Gastroesophageal sphincter (tissue), 3 donors: Measurements from ENCODE around the gene TRIM16.
"Not testable (repeated sequence)": the region's sequence is repeated elsewhere in the genome, so short reads cannot be mapped to it uniquely, and the experiment has no call there.

Experiments used
- POLR2A ChIP-seq, 2 donors: fragments of 450-650 bp; IDR thresholded peaks; one replicate each; pipeline ENCODE4 v1.6.1; 2017; ENCODE audit warnings: antibody characterized with exemption in 2 of 2, mild to moderate bottlenecking in 2 of 2, moderate library complexity in 1 of 2
- TF ChIP-seq, protein P1 (sequence below), 4 experiments: fragments of 200-600 bp in 2 of 4; fragments of 450-650 bp in 2 of 4; sonication (generic) in 1 of 4; IDR thresholded peaks; one replicate each; pipeline ENCODE4 v1.5.1; 2017 to 2019; ENCODE audit warnings: antibody characterized with exemption in 4 of 4, mild to moderate bottlenecking in 2 of 4, moderate library complexity in 2 of 4

- not testable (repeated sequence) for TF ChIP-seq POLR2A (IDR thresholded peaks at IDR 0.05)
- TF ChIP-seq, protein P1, sequence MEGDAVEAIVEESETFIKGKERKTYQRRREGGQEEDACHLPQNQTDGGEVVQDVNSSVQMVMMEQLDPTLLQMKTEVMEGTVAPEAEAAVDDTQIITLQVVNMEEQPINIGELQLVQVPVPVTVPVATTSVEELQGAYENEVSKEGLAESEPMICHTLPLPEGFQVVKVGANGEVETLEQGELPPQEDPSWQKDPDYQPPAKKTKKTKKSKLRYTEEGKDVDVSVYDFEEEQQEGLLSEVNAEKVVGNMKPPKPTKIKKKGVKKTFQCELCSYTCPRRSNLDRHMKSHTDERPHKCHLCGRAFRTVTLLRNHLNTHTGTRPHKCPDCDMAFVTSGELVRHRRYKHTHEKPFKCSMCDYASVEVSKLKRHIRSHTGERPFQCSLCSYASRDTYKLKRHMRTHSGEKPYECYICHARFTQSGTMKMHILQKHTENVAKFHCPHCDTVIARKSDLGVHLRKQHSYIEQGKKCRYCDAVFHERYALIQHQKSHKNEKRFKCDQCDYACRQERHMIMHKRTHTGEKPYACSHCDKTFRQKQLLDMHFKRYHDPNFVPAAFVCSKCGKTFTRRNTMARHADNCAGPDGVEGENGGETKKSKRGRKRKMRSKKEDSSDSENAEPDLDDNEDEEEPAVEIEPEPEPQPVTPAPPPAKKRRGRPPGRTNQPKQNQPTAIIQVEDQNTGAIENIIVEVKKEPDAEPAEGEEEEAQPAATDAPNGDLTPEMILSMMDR (IDR thresholded peaks at IDR 0.05) = not testable (repeated sequence)
Measured at GRCh38 chr17:15583313-15583712, 100.8 kb downstream of the TRIM16 start.
